Right lobe of liver (tissue), 4 donors: ENCODE data around the gene HSD17B3.

Experiments used
- POLR2A ChIP-seq: fragments of 450-650 bp; IDR thresholded peaks from one replicate; pipeline ENCODE4 v1.6.1; 2017; ENCODE audit warnings: antibody characterized with exemption, mild to moderate bottlenecking
- TF ChIP-seq, protein P1 (sequence below), 4 donors: fragments of 200-600 bp in 3 of 4; fragments of 450-650 bp in 1 of 4; IDR thresholded peaks; one replicate each; pipeline versions ENCODE4 v1.5.1 to v1.8.0; 2016 to 2022; ENCODE audit warnings: antibody characterized with exemption in 4 of 4, mild to moderate bottlenecking in 2 of 4
- donor health status: DM: no; HTN: no; CAD: no.
- donor health status: DM: no; HTN: no; CAD: no.
- donor health status: DM: no; HTN: yes; CAD: no.

DNA sequence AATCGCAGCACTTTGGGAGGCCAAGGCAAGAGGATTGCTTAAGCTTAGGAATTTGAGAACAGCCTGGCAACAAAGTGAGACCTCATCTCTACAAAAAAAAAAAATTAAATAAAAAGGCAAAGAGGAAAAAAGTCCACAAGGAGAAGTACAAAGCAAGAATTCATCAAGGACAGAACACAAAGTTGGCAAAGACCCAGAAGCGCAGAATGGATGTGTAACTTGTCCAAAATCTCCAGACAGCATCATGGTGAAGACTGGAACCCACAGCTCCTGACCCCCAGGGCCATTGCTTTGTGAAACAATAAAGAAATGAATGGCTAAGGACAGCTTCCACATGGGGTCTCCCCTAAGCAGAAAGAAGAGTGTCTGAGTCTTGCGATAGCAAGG, 7.8 kb downstream of the HSD17B3 start:
- TF ChIP-seq, protein P1, sequence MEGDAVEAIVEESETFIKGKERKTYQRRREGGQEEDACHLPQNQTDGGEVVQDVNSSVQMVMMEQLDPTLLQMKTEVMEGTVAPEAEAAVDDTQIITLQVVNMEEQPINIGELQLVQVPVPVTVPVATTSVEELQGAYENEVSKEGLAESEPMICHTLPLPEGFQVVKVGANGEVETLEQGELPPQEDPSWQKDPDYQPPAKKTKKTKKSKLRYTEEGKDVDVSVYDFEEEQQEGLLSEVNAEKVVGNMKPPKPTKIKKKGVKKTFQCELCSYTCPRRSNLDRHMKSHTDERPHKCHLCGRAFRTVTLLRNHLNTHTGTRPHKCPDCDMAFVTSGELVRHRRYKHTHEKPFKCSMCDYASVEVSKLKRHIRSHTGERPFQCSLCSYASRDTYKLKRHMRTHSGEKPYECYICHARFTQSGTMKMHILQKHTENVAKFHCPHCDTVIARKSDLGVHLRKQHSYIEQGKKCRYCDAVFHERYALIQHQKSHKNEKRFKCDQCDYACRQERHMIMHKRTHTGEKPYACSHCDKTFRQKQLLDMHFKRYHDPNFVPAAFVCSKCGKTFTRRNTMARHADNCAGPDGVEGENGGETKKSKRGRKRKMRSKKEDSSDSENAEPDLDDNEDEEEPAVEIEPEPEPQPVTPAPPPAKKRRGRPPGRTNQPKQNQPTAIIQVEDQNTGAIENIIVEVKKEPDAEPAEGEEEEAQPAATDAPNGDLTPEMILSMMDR (IDR thresholded peaks at IDR 0.05) = no peak
- TF ChIP-seq POLR2A = no peak
